HG02678 (cell line): Measurements from ENCODE around the gene TENM3.
"Not testable (repeated sequence)": the region's sequence is repeated elsewhere in the genome, so short reads cannot be mapped to it uniquely, and the experiment has no call there.

Experiments
- ATAC-seq: cut with Tn5 transposase; IDR thresholded peaks from one replicate; pipeline ENCODE4 v1.9.1; 2021; ENCODE audit warnings: mild to moderate bottlenecking, moderate library complexity; ENCODE audit not compliant: unreplicated experiment

TENM3 gene

DNA sequence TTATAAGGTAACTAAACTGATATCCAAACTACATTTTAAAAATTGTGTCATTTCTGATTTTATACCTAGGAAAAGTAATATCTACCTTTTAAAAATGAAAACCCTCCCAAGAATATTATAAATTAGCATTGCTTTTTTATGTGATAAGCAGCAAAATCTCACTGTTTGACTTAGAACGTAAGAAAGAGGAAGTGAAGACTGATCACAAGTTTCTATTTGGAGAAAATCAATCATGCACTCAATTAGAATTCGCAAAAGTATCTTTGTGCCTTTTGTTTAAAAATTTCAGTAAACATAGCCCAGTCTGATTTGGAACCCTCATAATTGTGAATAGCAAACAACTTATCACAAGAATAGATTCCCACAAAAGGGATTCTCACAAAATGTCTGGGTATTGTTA lies 142.7 kb downstream of the TENM3 start:
- peak; percentile 62 for ATAC-seq

DNA sequence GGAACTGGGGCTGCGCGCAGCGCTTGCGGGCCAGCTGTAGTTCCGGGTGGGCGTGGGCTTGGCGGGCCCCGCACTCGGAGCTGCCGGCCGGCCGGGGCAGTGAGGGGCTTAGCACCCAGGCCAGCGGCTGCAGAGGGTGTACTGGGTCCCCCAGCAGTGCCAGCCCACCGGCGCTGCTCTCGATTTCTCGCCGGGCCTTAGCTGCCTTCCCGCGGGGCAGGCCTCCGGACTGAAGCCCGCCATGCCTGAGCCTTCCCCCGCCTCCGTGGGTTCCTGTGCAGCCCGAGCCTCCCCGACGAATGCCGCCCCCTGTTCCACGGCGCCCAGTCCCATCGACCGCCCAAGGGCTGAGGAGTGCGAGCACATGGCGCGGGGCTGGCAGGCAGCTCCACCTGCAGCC lies 143.4 kb downstream of the TENM3 start:
- ATAC-seq, result not testable (repeated sequence)

DNA sequence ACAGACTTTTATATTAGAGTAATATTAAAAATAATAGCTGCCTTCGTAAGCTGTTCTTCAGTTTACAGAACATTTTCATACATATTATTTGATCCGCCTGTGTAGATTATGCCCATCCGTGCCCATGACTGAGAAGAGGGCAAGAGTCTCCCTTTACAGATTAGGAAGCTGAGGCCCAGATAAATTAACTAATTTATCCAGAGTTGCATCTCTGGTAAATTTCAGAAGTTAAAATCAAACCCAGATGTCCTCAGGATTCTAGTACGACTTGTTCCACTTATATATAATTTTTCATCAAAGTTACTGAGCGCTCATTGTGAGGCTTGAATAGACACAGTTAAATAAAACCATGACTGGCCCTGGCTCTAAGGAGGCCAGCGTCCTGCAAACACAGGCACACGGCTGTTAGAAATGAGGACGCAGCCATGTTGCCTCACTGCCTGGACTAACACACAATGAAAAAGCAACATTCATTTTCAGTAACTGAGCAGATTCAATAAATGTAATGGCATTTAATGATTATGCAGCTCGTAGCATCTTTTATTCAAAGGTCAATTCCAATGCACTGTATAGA lies 148.0 kb downstream of the TENM3 start:
- no peak for ATAC-seq

DNA sequence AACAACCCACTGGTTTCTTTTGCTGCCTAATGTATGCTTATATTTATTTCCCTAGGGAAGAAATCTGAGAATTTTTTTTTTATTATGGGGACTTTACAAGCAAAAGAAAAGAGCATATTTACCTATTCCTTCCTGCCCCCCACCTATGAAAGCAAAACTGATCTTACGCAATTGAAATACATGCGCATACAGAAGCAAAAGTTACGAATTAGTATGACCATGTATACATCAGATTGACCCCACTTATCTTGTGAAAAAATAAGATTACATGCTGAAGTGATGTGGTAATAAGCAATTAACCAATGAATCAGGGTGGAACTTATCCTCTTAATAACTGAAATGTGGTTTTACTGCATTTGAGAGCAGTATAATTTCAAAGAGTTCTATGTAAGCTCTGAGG lies 151.0 kb downstream of the TENM3 start:
- ATAC-seq, result no peak

DNA sequence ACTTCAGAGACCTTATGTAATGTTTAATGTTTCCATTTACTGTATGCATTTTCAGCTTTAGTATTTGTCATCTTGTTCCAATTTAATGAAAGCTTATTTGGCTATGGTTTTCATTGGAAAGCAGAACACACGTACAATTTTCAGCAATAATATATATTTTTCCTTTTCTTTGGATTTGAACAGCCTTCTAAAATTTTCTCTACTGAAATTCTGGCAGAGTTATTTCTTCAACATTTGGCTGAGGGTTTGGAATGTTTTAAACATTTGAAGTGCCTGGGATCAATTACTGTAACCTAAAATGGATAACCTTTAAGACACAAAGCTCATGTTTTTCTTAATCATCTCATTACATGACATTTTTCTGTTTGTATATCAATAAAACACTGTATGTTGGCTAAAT lies 156.9 kb downstream of the TENM3 start:
- ATAC-seq, result no peak

DNA sequence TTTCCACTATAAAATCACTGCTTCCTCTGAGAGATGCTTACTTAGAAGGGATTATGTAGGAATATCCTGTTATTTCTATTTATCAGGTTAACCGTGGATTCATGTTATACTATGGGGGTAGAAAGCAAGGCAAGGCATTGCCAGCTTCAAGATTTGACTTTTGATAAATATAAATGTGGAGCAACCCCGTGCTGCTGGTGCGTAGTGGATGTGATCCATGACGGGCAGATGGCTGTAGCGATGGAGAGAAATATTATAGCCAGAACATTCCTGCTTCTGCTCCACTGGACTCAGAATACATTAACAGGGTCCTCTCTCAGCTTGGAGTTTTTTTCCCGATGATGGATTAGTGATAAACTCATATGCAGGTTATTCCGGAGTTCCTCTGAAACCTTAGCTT lies 157.6 kb downstream of the TENM3 start:
- ATAC-seq, result no peak

DNA sequence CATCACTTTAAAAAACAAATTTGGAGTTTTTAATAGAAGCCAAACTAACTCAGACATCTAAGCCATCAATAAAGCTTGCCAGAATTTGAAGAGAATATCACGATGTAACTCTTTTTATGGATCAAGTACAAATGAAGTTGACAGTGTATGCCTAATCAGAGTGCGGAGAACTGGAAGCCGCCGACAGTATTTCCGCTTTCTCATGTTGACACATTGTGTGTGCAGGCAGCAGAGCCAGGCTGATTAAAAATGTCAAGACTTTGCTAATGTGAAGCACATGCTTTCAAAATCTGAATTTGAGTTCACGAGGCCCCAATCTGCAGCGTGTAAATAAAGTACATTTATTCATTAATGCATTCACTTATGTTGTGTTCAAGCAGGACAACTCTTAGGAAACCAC lies 161.2 kb downstream of the TENM3 start:
- ATAC-seq, result no peak

DNA sequence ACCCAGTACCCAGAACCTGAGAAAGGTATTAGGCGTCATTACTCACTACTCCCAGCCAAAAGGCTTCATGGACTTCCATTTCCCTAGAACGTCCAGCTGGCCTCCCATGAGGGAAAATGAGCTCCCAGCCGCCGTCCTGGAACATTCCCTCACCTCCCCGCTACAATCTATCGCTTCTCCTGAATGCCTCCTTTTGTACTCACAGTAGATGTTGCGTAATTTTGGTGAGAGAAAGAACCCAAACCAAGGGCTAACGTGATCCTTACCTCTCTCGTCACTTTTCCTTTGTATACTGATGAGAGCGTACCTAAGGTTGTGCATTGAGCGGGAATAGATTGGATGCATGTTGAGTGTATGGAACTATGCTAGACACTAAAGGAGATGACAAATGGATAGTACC lies 161.9 kb downstream of the TENM3 start:
- ATAC-seq, result no peak

DNA sequence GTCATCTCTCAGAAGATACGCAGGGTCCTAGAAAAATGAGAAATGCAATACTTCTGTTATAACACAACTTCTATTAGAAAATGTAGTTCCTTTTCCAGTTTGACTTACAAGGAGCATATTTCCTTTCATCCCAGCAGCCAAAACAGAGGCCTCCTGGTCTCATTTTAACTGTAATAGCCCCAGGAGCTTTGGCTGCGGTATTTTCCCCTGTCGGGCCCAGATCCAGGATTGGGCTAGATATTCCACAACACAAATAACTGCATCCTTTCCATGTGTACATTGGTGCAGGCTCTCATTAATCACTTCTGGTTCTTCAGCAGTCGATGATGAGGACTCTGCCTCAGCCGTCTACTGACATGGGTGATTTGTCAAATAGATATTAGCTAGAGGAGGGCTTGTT lies 166.1 kb downstream of the TENM3 start:
- no peak for ATAC-seq

DNA sequence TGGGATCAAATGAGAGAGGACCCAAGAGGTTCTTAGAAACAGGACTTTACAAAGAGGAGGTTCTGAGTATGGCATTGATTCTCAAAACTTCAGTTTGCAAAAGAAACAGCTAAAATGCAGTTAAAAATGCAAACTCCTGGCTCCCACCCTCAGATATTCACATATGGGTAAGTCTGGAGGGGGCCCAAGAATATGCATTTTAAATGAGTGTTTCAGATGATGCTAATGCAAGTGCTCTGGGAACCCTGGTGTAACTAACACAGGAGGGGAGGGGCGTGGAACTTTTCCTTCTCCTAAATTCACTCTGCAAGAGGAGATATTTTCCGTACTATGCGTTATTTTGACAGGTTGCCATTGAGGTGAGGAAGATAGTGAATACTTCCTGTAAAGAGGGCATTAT lies 168.2 kb downstream of the TENM3 start:
- no peak for ATAC-seq

DNA sequence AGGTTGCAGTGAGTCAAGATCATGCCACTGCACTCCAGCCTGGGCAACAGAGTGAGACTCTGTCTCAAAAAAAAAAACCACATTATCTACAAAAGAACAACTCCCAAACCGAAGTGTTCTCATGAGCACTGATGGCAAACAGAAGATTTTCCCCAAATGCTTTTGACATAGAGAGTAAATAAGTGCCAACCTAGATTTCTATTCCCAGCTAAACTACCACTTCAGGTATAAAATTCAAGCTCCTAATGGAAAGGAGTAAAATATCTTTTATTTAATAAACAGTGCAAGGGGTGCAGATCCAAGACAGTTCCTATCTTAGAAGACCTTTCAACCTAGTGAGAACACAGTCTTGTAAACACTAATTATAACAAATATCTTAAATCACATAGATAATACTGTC lies 170.3 kb downstream of the TENM3 start:
- no peak for ATAC-seq

DNA sequence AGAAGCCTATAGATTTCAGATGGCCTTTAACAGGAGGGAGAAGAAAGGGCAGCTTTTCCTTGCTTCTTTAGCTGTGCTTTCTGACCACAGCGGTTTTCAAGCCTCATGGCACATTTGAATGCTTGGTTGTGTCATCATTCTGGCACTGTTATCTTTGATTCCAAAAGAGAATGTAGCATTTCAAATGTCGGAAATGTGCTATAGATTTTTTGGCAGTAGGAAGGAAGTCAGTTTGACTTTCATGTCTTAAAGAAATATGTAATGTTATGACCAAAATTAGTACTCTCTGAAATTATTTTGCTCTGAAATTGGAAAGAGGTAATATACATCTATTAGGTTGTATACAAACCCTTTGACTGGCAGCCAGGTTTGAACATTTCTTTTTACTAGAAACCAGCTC lies 171.9 kb downstream of the TENM3 start:
- no peak for ATAC-seq

DNA sequence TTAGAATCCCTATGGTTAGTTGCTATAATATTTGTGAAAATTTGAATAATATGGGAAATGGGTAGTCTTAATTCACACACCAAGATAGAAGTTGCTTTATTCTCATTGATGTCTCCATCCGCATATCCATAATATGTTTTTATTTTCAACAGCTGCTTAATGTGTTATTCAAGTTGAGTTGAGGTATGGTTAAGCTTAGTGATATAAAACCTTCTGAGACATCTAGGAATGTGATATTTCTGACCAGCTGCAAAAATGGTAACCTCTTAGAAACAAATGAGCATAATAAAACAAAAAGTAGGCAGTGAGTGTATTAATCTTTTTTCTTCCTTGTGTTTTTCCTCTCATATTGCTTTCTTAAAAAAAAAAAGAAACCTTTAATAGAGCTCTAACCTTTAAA lies 172.9 kb downstream of the TENM3 start:
- ATAC-seq, result no peak

DNA sequence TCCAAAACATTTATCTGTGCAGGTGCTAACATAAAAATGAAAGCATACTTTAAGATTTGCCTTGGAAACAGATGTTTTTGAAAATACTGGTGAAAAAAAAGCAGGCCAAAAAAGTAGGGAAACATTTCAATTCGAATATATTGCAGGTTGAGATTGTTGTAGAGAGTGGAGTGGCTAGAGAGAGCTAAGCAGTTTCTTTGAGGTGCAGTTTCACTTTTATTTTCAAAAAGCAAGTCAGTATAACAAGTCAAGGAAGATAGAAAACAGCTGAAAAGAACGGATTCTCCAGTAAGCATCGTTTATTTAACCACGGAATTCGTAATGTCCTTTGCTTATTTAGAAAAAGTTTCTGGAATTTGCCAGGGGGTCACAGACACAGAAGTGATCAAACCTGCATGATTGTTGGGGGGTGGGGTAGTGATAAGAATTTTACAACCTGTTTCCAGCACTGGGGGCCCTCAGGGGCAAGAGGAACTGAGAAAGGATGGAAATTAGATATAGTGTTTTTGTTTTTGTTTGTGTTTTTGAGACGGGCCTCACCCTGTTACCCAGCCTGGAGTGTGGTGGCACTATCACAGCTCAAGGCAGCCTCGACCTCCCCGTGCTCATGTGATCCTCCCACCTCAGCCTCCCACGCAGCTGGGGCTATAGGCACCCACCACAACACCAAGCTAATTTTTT lies 175.0 kb downstream of the TENM3 start:
- ATAC-seq, result no peak

DNA sequence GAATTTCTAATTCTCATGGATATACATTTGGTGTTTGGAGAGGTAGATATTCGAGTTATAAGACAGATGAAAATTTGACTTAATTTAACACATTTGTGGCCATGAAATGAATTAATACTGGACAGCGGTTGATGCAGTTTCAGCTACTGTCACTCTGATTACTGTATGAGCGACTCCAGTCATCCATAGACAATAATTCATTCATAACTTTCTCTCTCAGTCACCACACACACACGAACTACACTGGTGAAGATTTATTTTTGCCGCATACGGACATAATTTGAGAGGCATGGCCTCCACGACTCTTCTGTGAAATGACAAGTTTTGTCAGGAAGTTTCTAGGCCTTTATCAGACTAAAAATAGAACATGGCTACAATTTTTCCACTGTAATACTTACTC lies 177.0 kb downstream of the TENM3 start:
- no peak for ATAC-seq

DNA sequence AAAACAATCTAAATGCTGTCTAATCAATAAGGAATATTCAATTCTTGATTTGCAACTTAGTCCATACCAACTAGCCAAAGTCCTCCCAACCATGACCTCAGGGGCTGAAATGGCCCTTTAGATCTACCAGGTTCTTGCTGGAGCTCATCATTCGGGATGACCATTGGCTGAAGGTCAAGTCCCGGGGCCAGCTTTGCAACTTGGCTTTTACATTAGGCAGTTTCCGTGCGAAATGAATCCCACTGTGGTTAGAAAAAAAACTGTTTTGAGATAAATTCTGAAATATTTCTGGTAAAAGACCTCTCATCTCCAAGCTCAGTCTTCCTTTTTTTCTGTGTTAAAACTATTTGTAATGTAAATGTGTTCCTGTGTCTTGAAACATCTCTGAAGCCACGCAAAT lies 178.6 kb downstream of the TENM3 start:
- ATAC-seq, result no peak

DNA sequence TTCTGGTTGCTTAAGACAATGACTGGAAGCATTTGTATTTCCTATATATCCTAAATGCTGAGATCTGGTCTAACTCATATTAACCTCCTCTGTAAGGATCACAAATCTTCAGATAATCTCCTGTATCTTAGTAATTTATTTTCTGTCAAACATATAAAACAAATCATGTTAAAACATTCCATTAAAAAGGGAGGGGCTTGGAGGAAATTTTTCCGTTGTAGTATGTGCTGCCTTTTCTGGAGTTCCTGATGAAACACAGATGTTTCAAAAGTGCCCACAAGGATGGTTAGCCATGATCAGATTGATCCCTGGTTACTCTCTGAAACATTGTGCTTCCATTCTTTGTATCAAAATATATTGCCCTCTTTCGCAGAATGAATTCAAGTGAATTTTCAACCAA lies 182.1 kb downstream of the TENM3 start:
- no peak for ATAC-seq

DNA sequence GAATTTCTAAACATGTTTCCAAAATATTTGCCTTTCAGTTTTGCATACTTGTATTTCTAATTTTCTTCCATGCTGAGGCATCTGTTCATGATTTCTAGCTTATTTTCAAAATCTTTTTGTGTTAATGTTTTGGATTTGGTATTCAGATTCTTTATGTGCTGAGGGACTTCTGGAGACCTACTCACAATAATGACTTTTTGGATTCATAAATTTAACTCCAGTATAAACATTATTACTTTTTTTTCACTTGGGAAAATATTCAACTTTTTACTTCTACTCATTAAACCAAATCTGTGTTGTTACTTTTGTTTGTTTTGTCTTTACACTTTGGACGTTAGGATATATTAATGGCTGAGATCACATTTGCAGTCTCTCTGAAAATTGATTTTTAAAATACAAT lies 183.7 kb downstream of the TENM3 start:
- no peak for ATAC-seq

DNA sequence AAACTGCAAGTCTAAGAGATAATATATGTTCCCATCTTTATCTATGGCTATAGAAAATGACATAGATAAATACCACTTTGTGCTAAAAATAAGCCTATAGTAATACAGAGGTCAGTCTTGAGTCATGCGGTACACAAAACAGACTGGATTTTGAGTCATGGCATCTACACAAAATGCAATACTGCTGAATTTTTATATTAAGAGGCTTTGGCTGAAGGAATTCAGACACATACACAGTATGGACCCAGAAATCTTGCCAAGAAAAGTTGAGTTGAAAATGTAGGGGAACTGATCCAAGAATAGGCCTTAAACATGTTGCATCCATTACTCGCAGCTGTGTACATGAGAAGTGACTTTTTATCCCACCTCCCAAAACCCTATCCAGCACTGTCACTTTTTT lies 184.4 kb downstream of the TENM3 start:
- ATAC-seq, result no peak

DNA sequence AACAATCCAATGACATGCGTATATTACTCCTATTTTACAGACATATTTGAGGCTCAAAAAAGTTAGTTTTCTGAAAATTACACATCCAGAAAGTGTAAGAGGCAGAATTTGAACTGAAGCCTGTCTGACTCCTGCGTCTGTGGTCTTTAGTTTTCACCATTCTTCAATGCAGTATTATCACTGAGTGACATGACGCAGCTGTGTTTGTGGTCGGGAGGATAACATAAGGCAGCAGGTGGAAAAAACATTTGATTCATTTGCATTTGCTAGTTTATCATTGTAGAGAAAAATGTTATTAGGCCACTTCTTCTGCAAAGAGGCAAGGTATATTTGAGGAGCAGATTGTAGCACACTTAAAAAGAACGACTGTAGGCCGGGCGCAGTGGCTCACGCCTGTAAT lies 186.7 kb downstream of the TENM3 start:
- no peak for ATAC-seq

DNA sequence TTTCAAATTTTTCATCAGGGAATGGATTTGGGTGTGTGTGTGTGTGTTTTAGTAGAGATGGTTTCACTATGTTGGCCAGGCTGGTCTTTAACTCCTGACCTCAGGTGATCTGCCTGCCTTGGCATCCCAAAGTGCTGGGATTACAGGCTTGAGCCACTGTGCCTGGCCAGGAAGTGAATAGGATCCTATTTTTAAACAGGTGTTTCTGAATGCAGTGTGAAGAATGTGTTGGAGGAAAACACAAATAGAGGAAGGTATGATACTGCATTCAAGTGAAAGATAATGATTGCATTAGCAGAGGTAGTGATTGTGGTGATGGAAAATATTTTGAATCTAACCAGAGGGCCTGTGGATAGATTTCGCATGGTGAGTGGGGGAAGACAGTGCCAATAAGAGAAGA lies 189.6 kb downstream of the TENM3 start:
- ATAC-seq, result no peak

DNA sequence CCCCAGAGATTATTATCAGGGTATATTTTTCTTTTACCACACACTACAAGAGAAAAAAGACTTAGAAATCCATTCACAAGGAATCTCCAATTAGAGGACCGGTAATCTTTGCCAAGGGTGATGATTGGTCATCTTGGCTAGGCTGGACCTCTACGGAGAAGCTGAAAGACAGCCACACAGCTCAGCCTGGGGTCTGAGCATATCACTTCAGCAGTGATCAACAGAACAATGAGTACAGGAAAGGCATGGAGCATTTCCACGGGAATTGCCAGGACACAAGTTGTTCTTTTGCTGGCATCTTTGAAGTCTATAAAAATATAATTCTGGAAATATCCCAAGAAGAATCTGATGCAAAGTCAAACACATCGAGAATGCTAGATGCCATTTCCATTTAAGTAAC lies 191.5 kb downstream of the TENM3 start:
- ATAC-seq, result no peak

DNA sequence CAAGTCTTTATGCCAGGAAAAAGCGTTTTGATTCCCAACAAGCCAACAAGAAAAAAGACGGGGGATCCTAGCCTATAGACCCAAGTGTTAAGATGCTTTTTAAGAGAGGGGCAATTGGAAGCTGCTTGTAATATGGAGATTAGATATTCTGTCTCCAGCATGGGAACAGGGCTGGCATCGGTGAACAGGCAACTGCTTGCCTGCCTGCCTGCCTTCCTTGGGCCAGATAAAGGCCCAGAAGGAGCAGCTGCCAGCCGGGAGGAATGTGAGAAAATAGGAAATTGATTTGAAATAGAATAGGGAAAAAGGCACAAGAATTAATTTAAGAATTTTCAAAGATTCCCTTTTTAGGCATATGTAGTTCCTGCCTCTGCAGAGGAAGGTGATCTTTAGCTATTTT lies 192.2 kb downstream of the TENM3 start:
- no peak for ATAC-seq
